Colonic mucosa (tissue), 4 donors: ENCODE measurements around the gene FGFR4. TPM values are rescaled to one million over a fixed set of nuclear protein-coding genes. Genes with fewer than 3 reads are reported as not detected.

Source experiments
- DNase-seq: peaks from one replicate; pipeline ENCODE4 v3.0.0-alpha.2; 2020
- H3K27ac ChIP-seq: fragments of 200-600 bp; one replicate; pipeline ENCODE4 v1.8.0; 2021
- H3K27me3 ChIP-seq: fragments of 200-600 bp; one replicate; pipeline ENCODE4 v1.8.0; 2021
- H3K36me3 ChIP-seq: fragments of 200-600 bp; one replicate; pipeline ENCODE4 v1.8.0; 2021
- H3K4me1 ChIP-seq: fragments of 200-600 bp; one replicate; pipeline ENCODE4 v1.8.0; 2021; ENCODE audit warnings: mild to moderate bottlenecking
- H3K4me3 ChIP-seq: fragments of 200-600 bp; one replicate; pipeline ENCODE4 v1.8.0; 2021
- H3K9ac ChIP-seq, 2 donors: one replicate each; pipeline ENCODE4 v1.7.0; 2013; ENCODE audit warnings: control low read depth in 2 of 2, low read depth in 2 of 2, low read length in 2 of 2
- H3K9me3 ChIP-seq: fragments of 200-600 bp; one replicate; pipeline ENCODE4 v1.8.0; 2021
- intact Hi-C: fragments of 100-400 bp; cut with DNase I; formaldehyde crosslinking; loops from one replicate; pipeline ENCODE4 v1.14.1; 2022
- total RNA-seq, 2 donors: library from RNA; stranded (reverse); fragmentation: NEBNext Ultra II Directional in 1 of 2; extraction: Animal tissue kit (Norgen Biotek cat#: 25700) in 1 of 2; gene quantifications; one replicate each; pipeline ENCODE4 v1.2.1, GENCODE V29; 2021
- TF ChIP-seq, protein P1 (sequence below): fragments of 200-600 bp; IDR thresholded peaks from one replicate; pipeline ENCODE4 v1.8.0; 2022; ENCODE audit warnings: antibody characterized with exemption, mild to moderate bottlenecking
- donor health status: healthy.
- donor health status: DM: no; HTN: no; CAD: no.
- donor health status: DM: no; HTN: no; CAD: no.

Gene FGFR4
- total RNA-seq, 2 donors from 2014 or later: 58.7 to 118 TPM

DNA sequence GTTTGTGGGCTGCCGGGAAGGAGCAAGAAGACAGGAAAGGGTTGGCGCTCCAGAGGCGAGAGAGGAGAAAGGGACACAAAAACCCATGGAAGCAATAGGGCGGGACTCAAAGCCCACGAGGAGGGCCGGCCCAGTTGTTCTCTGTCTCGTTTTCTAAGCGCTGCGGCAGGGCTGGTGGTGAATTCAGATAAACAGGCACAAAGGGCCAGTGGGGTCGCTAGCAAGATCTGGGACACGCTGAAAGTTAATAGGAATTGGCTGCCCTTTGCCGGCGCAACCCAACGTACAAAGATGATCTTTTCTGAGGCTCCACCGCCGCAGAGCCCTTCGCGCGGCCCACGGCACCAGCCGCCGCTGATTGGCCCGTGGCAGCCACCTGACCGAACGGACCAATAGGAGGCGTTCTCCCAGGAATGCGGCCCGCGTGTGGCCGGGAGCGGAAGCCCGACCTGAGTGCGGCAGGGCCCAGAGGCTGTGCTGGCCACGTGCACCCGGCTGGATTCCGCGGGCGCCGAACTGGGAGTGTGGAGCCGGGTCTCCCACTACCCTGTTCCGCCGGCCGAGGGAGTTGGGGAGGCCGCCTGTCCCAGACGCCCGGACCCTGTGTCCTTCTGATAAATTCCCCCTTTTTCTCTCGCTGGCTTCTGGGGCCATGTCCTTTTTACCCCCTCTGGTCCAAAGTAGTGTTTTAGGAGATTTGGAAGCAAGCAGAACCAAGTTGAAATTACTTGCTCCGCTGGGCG, 30.1 kb downstream of the FGFR4 start:
- no peaks in the 10 kb centered on the region for H3K9me3 ChIP-seq
- H3K4me3 ChIP-seq: no peak overlapping the region
- no peaks in the 10 kb centered on the region for H3K27me3 ChIP-seq
- H3K27ac ChIP-seq: peak overlapping the region; percentile 28
- peak; percentile 85 for DNase-seq
- peak overlapping the region; percentile 21 to 44 for H3K9ac ChIP-seq
- intact Hi-C loops: loop anchor here (10.0 kb wide), 1 partner anchor 198 kb away; the partner anchor contains the start of gene MXD3
- no peaks in the 10 kb centered on the region for H3K36me3 ChIP-seq
- TF ChIP-seq, protein P1, sequence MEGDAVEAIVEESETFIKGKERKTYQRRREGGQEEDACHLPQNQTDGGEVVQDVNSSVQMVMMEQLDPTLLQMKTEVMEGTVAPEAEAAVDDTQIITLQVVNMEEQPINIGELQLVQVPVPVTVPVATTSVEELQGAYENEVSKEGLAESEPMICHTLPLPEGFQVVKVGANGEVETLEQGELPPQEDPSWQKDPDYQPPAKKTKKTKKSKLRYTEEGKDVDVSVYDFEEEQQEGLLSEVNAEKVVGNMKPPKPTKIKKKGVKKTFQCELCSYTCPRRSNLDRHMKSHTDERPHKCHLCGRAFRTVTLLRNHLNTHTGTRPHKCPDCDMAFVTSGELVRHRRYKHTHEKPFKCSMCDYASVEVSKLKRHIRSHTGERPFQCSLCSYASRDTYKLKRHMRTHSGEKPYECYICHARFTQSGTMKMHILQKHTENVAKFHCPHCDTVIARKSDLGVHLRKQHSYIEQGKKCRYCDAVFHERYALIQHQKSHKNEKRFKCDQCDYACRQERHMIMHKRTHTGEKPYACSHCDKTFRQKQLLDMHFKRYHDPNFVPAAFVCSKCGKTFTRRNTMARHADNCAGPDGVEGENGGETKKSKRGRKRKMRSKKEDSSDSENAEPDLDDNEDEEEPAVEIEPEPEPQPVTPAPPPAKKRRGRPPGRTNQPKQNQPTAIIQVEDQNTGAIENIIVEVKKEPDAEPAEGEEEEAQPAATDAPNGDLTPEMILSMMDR: no peak
- H3K4me1 ChIP-seq: peaks cover 3% of the 10 kb centered on the region

DNA sequence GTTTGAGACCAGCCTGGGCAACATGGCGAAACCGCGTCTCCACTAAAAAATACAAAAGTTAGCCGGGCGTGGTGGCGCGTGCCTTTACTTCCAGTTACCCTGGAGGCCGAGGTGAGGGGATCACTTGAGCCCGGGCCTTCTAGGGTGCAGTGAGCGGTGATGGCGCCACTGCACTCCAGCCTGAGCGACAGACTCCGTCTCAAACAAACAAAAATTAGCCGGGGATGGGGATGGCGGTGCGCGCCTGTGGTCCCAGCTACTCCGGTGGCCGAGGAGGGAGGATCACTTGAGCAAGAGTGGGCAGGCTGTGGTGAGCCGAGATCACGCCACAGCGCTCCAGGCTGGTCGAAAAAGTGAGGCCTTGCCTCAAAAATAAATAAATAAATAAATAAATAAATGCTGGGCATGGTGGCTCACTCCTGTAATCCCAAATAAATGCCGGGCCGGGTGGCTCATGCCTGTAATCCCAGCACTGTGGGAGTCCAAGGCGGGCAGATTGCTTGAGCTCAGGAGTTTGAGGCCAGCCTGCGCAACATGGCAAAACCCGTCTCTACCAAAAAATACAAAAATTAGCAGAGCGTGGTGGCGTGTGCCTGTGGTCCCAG, 30.8 kb downstream of the FGFR4 start:
- Histone ChIP-seq H3K9me3 (no peaks in the 10 kb centered on the region), H3K27me3 (no peaks in the 10 kb centered on the region), H3K36me3 (no peaks in the 10 kb centered on the region), H3K27ac (no peak overlapping the region), H3K9ac (no peak overlapping the region), H3K4me1 (peaks cover 3% of the 10 kb centered on the region), H3K4me3 (no peak overlapping the region)
- intact Hi-C loops: loop anchor here (10.0 kb wide), 1 partner anchor 197 kb away; the partner anchor contains the start of gene MXD3
- DNase-seq: no peak
- TF ChIP-seq, protein P1: no peak

DNA sequence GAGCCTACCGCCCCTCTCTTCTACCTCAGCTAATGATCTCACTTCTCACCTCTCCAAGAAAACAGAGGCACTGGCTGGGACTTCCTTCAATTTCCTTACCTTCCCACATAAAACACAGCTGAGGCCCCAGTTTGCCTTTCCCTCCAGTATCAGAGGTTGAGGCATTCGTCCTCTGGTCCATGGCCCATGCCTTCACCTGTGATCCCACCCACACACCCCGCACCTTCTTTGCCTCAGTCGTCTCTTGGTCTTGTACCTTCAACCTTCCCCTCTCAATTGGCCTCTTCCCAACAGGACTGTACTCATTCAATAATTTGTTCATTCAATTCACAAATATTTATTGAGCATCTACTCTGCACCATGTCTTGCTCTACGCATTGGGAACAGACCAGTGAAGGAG, 35.9 kb downstream of the FGFR4 start:
- TF ChIP-seq, protein P1: no peak
- Histone ChIP-seq H3K27me3 (no peaks in the 10 kb centered on the region), H3K27ac (no peak overlapping the region), H3K4me1 (no peaks in the 10 kb centered on the region), H3K4me3 (no peak overlapping the region), H3K9ac (no peak overlapping the region), H3K36me3 (no peaks in the 10 kb centered on the region), H3K9me3 (no peaks in the 10 kb centered on the region)
- no peak for DNase-seq
- intact Hi-C loops: no loop called here

DNA sequence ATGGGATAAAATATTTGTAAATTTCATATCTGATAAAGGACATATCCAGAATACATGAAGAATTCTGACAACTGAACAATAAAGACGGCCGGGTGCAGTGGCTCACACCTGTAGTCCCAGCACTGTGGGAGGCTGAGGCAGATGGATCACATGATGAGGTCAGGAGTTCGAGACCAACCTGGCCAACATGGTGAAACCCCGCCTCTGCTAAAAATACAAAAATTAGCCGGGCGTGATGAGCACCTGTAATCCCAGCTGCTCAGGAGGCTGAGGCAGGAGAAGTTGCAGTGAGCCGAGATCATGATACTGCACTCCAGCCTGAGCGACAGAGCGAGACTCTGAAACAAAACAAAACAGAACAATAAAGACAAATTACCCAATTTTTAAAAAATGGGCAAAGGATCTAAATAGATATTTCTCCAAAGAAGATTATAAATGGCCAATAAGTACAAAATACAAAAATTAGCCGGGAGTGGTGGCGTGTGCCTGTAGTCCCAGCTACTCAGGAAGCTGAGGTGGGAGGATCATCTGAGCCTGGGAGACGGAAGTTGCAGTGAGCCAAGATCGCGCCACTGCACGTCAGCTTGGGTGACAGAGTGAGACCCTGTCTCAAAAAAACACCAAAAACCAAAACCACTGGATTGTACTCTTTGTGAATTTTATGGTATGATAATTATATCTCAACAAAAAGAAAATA, 37.2 kb downstream of the FGFR4 start:
- no peak overlapping the region for H3K4me3 ChIP-seq
- intact Hi-C loops: no loop called here
- no peak overlapping the region for H3K9ac ChIP-seq
- TF ChIP-seq, protein P1: no peak
- no peaks in the 10 kb centered on the region for H3K9me3 ChIP-seq
- no peaks in the 10 kb centered on the region for H3K4me1 ChIP-seq
- H3K27me3 ChIP-seq: no peaks in the 10 kb centered on the region
- no peak overlapping the region for H3K27ac ChIP-seq
- DNase-seq: no peak
- H3K36me3 ChIP-seq: no peaks in the 10 kb centered on the region

DNA sequence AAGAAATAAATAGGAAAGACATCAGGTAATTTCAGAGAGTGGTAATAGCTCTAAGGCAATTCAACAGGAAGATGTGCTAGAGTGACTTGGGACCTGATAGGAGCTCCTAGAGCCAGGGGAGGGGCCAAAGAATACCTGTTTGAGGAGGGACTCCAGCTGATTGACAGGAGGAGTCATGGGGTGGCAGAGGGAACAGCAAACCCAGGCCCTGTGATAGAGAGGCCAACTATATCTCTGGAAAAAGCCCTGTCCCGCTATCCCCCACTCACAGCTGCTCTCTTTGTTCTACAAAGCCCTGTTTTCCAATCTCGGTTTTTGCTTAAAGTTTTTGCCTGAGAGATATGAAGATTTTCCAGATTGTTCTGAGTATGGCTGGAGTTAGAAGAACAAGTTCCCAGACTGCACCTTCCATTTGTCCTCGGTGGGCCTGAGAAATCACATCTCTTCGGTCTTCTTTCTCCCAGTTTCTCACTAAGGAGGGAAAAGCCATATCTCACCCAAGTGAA, 37.8 kb downstream of the FGFR4 start:
- intact Hi-C loops: no loop called here
- Histone ChIP-seq H3K4me3 (no peak overlapping the region), H3K27ac (no peak overlapping the region), H3K9ac (no peak overlapping the region), H3K9me3 (no peaks in the 10 kb centered on the region), H3K4me1 (no peaks in the 10 kb centered on the region), H3K27me3 (no peaks in the 10 kb centered on the region), H3K36me3 (no peaks in the 10 kb centered on the region)
- DNase-seq: no peak
- TF ChIP-seq, protein P1: no peak
